HG03439 (cell line): ENCODE data around the gene FHOD1.

Experiments
- ATAC-seq: cut with Tn5 transposase; IDR thresholded peaks from one replicate; pipeline ENCODE4 v1.9.1; 2021; ENCODE audit warnings: mild to moderate bottlenecking, moderate library complexity; ENCODE audit not compliant: unreplicated experiment

Gene FHOD1

DNA sequence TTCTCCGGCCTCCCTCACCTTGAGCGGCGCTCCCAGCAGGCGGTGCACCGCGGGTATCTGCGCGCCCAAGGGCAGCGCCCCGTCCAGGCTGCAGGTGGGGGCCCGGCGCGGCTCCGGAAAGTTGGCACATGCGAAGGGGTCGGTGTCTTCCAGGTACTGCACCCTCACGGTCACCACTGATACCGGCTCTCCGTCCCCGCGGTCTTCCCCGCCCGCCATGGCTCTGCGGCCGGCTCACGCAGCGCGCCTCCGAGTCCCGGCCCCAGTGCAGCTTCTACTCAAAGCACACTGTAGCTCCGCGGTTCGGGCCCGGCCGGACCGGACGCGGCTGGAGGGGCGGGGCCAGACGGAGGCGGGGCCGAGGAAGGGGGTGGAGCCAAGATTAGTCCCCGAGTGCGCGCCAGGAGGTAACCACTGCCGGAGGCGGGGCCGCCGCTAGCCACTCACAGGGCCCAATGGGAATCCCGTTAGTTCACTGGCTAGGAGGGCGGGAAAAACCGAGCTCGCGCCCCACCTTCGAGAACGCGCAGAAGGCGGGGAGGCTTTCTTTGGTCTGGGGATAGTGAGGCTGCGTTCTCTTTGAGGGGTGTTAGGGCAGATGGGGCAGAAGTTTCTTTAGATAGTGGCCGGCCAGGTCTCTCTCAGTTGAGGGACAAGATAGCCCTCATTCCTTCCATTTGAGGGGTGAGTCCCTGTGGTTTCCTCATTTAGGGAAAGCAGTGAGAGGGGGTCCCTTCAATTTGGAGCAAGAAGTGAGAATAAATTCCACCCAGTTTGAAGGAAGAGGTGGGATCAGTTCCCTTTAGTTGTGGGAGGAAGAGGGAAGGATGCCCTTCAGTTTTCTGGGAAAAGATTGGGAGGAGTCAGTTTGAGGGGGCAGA, at the start of gene FHOD1:
Gene FHOD1 (minus strand): TSS at position 290 of the 881 bp plus-strand sequence. CDS start 71 bp downstream, at position 219.
- peak; percentile 41 for ATAC-seq

DNA sequence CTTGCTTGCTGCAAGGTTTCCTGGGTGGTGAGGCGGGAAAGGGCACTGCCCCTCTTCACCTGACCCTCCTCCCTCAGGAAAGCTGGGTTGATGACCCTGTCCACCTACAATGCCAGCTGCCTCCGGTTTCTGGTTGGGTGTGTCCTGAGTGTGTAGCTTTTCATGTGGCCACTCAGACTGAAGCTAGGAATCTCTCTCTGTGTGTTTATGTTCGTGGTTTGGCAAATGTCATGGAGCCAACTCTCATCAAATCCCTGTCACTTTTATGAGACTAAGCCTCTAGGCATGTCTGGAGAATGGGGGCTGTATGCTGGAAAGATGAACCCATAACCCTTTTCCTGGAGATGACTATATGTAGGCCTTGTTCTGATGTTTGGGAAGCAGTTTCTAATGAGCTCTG, 49.1 kb upstream of the FHOD1 start:
- ATAC-seq = no peak

DNA sequence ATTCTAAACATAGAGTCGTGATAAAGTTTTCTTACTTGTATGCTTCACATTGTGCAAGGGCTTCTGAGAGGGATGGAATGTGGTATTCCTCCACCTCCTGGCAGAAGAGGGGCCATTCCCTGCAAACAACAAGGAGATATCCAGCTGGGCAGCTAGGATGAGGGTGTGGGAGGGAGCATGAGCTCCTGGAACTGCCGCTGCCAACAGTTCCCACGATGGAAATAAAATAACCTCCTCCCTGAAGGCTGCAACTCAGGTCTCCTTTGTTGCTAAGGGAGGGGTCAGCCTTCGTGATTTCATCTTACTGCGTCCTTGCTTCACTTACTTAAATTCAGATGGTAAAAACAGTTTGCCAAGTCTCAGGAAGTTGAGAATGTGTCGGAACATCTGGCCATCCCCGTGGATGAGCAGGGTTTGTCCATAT, 47.7 kb upstream of the FHOD1 start:
- ATAC-seq = no peak

DNA sequence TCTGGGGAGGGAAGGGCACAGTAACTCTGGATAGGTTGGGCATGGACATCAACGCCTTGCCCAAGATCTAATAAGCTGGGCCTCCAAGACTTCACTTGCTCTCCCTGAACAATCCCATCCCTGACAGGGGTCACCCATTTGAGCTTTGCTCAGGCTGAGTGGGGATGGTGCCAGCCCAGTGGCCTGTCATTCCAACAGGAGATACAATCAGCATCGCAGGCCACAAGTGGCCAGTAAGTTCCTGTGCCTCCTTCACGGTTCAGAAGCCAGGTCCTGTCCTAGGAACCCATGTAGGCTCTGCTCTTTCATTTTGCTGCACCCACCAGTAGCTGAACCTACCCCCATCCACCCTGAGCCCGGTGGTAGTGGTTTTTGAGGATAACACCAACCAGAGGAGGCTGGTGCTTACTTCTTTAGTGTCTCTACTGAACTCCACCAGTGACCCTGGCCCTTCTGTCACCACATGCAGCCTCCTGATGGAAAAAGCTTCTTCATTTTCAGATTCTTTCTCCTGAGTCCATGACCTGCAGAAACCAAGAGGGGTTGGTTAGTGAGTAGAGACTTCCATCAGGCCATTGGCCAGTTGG, 47.0 kb upstream of the FHOD1 start:
- no peak for ATAC-seq

DNA sequence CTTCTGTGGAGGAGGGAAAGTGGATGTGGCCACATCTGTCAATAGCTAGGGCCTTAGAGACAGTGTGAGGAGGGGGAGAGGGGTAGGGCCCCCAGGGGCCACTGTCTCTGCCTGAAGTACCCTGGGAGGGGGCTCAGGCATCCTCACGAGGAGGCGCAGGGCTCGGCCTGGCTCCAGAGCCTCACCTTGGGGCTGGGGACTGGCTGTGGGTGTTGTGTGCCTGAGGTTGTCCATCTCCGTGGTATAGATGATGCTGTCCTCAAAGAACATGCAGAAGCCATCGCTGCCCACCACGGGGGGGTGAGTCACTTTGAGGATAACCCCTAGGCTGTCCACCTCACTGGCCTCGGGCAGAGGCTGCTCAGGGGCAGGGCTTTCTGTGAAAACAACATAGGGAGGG, 44.2 kb upstream of the FHOD1 start:
- ATAC-seq = no peak

DNA sequence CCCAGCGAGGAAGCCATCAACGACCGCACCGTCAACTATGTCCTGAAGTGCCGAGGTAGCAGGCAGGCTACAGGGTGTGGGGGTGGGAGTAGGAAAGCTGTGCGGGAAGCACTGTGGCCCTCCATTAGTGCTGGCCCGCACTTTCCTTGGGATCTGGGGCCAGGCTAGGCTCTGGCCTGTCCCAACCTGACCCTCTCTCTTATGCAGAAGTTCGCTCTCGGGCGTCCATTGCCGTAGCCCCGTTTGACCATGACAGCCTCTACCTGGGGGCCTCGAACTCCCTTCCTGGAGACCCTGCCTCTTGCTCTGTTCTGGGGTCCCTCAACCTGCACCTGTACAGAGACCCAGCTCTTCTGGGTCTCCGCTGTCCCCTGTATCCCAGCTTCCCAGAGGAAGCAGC, 40.7 kb upstream of the FHOD1 start:
- ATAC-seq = no peak

DNA sequence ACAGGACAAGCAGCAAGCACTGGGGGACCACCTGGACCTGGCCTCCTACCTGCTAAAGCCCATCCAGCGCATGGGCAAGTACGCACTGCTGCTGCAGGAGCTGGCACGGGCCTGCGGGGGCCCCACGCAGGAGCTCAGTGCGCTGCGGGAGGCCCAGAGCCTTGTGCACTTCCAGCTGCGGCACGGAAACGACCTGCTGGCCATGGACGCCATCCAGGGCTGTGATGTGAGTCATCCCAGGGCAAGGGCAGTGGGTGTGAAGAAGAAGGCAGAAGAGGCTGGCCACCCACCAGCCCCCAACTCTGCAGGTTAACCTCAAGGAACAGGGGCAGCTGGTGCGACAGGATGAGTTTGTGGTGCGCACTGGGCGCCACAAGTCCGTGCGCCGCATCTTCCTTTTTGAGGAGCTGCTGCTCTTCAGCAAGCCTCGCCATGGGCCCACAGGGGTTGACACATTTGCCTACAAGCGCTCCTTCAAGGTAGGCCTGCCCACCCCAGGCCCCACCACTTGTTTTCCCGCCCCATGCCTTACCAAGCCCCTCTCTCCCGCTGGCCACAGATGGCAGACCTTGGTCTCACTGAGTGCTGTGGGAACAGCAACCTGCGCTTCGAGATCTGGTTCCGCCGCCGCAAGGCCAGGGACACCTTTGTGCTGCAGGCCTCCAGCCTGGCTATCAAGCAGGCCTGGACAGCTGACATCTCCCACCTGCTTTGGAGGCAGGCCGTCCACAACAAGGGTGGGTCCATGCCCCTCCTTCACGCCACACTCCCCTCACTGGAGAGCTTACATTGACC, 39.4 kb upstream of the FHOD1 start:
- ATAC-seq = no peak

DNA sequence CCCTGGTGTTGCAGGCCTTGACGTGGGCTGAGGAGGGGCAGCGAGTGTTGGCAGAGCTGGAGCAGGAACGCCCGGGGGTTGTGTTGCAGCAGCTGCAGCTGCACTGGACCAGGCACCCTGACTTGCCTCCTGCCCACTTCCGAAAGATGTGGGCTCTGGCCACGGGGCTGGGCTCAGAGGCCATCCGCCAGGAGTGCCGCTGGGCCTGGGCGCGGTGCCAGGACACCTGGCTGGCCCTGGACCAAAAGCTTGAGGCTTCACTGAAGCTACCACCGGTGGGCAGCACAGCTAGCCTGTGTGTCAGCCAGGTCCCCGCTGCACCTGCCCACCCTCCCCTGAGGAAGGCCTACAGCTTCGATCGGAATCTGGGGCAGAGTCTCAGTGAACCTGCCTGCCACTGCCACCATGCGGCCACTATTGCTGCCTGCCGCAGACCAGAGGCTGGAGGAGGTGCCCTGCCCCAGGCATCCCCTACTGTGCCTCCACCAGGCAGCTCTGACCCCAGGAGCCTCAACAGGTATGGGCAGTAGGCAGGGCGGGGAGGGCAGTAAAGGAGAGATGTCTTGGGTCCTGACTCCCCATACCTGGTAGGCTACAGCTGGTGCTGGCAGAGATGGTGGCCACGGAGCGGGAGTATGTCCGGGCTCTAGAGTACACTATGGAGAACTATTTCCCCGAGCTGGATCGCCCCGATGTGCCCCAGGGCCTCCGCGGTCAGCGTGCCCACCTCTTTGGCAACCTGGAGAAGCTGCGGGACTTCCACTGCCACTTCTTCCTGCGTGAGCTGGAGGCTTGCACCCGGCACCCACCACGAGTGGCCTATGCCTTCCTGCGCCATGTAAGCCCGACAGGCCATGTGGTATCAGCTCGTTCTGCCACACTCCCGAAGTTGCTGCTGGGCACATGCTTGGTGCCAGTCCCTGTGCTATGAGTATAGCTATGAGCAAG, 37.7 kb upstream of the FHOD1 start:
- ATAC-seq = no peak

DNA sequence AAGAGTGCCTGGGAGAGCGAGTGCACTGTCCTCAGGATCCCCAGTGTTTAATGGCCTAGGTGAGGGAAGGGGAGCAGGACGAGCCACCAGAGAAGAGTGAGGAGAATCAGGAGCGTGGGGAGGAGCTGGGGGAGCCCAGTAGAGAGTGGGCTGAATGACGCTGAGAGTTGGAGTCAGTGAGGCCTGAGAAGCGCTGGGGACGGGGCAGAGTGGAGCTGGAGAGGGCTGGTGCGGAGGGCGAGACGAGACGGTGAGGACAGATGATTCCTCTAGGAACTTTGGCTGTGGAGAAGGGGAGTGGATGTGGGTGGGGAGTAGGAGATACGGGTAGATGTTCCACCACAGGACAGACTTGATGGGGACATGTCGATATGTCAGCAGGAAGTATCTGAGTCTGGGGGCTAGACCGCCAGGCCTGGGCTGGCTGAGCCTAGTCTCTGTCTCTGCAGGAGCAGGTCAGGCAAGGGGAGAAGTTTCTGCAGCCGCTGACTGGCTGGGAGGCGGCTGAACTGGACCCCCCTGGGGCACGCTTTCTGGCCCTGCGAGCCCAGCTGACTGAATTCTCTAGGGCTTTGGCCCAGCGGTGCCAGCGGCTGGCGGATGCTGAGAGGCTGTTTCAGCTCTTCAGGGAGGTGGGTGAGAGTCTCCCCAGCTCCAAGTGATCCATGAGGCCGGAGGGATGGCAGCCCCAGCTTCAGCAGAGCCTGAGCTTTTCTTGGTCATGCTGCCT, 36.7 kb upstream of the FHOD1 start:
- no peak for ATAC-seq

DNA sequence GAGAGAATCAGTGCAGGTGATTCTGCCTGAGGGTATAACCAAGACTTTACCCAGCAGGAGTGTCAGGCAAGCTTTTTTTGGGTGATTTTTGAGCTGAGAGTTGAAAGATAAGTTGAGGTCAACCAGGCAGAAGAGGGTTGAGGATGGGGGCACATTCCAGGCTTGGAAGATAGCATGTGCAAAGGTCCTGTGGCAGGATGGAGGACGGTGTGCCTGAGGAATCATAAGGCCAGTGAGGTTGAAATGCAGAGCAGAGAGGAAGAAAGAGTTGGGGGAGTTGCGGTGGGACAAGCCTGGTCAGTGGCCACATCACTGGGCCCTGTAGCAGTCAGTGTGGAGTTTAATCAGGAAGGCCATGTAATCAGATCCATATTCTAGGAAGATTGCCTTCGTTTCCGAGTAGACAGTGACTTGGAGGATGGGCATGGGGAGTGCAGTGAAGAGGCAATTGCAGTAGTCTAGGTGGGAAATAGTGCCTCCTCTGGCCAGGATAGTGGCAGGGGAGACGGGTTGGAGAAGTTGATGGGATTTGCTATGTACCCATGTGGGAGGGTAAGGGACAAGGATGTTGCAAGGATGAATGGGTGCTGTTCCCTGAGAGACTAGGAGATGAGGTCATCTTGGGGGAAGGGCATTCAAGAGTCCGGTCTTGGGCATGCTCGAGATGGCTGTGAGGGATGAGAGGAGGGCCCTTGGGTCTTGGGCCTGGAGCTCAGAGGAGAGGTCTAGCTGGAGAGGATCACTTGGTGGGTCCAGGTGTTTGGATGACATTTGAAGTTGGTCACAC, 36.0 kb upstream of the FHOD1 start:
- no peak for ATAC-seq

DNA sequence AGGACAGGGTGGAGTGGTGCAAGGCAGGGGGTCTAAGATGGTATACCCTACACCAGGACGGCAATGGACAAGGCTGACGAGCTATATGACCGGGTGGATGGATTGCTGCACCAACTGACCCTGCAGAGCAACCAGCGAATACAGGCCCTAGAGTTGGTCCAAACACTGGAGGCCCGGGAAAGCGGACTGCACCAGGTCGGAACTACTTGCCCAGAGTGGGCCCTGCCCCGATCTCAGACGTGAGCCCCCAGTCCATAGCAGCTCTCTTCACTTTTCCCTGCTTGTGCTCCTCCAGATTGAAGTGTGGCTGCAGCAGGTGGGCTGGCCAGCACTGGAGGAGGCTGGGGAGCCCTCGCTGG, 35.1 kb upstream of the FHOD1 start:
- ATAC-seq = no peak

DNA sequence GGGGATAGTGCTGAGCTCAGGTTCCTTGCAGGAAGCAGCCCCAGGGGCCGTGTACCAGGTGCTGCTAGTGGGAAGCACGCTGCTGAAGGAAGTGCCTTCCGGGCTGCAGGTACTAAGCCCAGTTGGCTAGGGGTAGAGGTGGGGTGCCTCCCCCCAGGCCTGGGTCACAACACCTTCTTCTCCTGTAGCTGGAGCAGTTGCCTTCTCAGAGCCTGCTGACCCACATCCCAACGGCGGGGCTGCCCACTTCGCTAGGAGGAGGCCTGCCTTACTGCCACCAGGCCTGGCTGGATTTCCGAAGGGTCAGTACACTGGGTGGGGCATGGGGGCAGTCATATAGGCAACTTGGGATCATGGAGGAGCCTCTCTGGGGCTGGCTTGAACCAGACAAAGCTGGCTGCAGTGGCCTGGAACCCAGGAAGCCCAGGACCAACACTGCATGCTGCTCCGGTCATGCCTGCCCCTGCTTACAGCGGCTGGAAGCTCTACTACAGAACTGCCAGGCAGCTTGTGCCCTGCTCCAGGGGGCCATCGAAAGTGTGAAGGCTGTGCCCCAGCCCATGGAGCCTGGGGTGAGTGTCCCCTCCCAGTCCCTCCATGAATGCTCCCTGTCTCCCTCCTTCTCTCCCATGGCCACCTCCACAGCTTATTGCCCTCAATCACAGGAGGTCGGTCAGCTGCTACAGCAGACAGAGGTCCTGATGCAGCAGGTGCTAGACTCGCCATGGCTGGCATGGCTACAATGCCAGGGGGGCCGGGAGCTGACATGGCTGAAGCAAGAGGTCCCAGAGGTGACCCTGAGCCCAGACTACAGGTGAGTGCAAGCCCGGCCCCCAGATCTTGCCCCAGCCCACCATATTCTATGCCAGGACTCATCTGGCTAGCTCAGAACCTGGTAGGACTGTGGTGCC, 34.5 kb upstream of the FHOD1 start:
- no peak for ATAC-seq

DNA sequence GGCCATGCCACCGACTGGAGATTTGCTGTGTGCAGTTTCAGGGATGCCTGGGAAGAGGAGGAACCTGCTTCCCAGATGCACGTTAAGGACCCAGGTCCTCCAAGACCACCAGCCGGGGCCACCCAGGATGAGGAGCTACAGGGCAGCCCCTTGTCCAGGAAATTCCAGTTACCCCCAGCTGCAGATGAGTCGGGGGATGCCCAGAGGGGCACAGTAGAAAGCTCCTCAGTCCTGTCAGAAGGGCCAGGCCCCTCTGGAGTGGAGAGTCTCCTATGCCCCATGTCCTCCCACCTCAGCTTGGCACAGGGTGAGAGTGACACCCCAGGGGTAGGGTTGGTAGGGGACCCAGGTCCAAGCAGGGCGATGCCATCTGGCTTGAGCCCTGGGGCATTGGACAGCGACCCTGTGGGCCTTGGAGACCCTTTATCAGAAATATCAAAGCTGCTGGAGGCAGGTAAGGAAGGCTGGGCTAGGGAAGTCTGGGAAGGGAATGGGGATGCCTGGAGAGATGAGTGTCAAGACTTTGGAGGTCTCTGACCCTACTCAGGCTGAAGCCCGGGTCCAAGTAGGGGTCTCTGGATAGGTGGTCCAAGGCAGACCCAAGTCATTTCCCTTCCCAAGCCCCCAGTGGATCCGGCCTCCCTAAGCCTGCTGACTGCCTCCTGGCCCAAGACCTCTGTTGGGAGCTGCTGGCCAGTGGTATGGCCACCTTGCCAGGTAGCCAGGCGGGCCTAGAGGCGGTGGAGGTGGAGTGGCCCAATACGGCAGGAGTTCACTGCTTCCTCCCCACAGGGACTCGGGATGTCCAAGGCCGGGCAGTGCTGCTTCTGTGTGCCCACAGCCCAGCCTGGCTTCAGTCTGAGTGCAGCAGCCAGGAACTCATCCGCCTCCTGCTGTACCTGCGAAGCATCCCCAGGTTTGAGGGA, 33.1 kb upstream of the FHOD1 start:
- ATAC-seq = no peak

DNA sequence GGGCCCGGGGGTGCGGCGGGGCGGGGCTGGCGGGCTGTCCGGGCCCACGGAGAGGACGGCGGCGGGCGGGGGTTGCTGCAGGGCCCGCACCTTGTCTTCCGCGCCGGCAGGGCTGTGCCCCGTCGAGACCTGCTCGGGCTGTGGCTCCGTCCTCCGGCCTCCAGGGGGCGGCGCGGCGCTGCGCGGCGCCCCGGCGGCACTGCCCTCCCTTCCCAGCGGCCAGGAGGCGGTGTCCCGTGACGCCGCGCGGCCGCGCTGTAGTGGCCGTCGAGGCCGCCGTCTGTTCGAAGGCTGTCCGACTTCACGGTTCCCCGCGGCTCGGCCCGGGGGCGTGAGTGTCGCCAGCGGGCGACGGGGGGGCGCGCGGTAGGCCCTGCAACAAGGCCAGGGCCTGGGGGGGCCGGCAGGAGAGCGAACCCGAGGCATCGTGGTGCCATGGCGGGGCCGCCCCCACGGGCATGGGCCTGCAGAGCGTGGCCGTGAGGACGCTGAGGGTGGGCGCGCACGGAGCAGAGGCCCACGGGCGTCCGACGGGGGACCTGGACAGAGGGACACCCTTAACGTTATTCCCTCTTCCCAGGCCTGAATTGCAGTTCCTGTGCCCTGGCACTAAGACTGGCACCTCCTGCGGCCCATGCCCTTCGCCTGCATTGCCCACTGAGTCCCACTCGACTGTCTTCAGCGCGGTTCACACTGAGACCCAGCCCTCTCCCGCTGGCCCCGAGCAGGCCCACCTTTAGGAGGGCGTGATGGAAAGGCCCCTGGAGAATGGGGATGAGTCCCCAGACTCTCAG, 32.2 kb upstream of the FHOD1 start, which contains the start of gene PLEKHG4:
Gene PLEKHG4 (plus strand): TSS at position 237 of the 794 bp plus-strand sequence. CDS start 513 bp downstream, at position 750.
- peak; percentile 57 for ATAC-seq

DNA sequence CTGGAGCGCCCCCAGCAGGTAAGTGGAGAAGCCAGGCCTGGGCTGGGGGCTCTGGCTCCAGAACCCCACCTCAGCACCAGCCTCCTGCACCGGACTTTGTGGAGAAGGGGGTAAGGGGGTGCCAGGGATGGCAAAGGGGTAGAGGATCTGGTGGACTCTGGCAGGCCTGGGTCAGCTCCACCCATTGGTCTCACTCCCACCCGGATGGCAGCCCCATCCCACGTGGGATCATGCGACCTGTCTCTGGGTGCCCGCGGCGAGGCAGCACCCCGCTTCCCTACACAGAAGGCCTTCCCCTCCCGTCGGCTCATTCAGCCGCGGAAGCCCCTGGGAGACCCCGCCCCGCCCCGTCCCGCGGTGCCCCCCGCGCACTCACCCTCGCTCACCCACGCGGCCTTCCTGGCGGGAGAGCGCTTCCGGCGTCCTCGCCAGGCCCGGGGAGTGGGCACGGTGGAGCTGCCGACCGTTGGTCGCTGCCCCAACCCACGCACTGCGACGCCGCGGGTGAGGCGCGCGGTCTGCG, 31.6 kb upstream of the FHOD1 start:
- peak; percentile 31 for ATAC-seq
